ENCODE results near the gene CFAP45. TPM values are rescaled to one million over a fixed set of nuclear protein-coding genes. Genes with fewer than 3 reads are reported as not detected.

CFAP45 gene
- total and polyA plus RNA-seq, 2 of the 8 experiments (the other 6 are each of a cell fraction or from before 2014, with no cell fraction given): 0.05 TPM; not detected in 1

GRCh38 chr1:159848326-159848725 lies 51.6 kb downstream of the CFAP45 start (continued):
- TF ChIP-seq YY1 (IDR thresholded peaks at IDR 0.05; ENCODE audit: low read depth, low read length) (no peak), E2F6 (IDR thresholded peaks at IDR 0.05) (no peak), JUND (IDR thresholded peaks at IDR 0.05; ENCODE audit: low read length) (no peak), SRF (IDR thresholded peaks at IDR 0.05; ENCODE audit: low read depth, low read length) (no peak), POU5F1 (IDR thresholded peaks at IDR 0.05; ENCODE audit: low read depth, low read length) (no peak), MAFK (IDR thresholded peaks at IDR 0.05; ENCODE audit: low read depth, low read length) (no peak), ATF2 (IDR thresholded peaks at IDR 0.05; ENCODE audit: low read length) (no peak)

All from H1 (cell line).